Measurements from ENCODE around the gene RNU6-9. TPM values are rescaled to one million over a fixed set of nuclear protein-coding genes. Genes with fewer than 3 reads are reported as not detected.

The RNU6-9 gene
- total and polyA plus RNA-seq, 8 donors, result not detected

DNA sequence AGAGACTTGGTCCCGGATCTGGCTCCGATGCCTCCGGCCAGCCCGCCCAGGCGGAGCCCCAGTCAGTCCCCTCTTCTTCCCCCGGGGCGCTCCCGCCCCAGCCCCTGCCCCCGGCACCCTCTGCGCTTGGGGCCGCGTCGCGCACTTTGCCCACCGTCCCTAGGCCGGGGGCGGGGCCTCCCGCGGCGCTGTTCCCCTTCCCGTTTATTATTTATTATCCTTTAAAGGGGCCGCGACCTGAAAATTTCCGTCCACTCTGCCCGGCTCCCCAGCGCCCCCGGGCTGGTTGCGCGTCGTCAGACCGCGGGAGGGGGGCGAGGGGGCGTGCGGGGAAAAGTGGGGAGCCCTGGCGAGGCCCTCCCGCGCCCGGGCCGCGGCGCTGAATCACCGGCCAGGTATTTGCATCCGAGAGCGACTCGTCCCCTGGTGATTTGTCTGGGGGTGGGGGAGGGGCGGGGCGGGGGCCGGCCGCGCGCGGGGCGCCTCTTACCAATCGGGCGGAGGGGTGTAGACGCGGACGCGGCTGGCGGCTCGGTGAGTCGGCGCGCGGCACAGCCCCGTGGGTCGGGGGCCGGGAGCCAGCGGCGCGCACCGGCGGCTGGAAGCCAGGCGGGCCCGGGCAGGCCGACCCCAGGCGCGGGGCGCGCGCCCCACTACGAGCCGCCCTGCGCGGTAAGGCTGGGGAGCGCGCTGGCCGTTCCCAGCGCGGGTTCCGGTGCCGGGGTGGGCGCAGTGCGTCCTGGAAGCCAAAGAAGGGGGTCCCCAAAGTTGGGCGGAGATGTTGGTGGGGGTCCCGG is 32.4 kb downstream of the RNU6-9 start, which contains the start of gene ARID3A:
ARID3A (plus strand) TSS at position 510 of the 797 bp plus-strand sequence. CDS start 3,494 bp downstream, outside the sequence.
- Histone ChIP-seq H3K27me3 (peaks cover 0 to 1% (median under 1%) of the 10 kb centered on the region in 4 donors), H3K4me3 (peak within 1 kb of the TSS; percentile 49 to 93 (median 85)), H3K36me3 (no peaks in the 10 kb centered on the region), H3K27ac (peak within 1 kb of the TSS; percentile 70 to 79 (median 76)), H3K4me1 (peaks cover 5% of the 10 kb centered on the region in 3 donors), H3K9me3 (no peaks in the 10 kb centered on the region)
- ATAC-seq (peak; percentile 83 to 86 (median 84)), DNase-seq (peak; percentile 74 to 90 (median 80)), FAIRE-seq (no peak)
- 0 to 1% methylated on average over 49 to 97 of the region's 97 CpGs for WGBS, 2 donors
- intact Hi-C loops (cut with DNase I), result loop anchor here in 2 of 3 donors (2.0 to 10.0 kb wide), 2 partner anchors 55 to 59 kb away; partner anchors contain the start of gene WDR18 (in 1 of the 2)
- TF ChIP-seq, protein P1, sequence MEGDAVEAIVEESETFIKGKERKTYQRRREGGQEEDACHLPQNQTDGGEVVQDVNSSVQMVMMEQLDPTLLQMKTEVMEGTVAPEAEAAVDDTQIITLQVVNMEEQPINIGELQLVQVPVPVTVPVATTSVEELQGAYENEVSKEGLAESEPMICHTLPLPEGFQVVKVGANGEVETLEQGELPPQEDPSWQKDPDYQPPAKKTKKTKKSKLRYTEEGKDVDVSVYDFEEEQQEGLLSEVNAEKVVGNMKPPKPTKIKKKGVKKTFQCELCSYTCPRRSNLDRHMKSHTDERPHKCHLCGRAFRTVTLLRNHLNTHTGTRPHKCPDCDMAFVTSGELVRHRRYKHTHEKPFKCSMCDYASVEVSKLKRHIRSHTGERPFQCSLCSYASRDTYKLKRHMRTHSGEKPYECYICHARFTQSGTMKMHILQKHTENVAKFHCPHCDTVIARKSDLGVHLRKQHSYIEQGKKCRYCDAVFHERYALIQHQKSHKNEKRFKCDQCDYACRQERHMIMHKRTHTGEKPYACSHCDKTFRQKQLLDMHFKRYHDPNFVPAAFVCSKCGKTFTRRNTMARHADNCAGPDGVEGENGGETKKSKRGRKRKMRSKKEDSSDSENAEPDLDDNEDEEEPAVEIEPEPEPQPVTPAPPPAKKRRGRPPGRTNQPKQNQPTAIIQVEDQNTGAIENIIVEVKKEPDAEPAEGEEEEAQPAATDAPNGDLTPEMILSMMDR (IDR thresholded peaks at IDR 0.05), result no peak

DNA sequence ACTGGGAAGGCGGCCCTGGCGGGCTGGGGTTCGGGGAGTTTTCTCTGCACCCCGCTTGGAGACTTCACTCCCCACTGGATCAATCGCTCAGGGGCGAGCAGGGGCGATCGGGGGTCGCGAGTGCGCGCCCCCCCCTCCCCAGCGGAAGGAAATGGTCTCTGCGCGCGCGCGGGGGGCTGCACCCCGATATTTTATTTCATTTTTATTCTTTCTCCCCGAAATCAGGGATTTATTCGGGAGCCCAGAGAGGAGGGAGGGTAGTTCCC is 33.0 kb downstream of the RNU6-9 start:
- peaks cover 5% of the 10 kb centered on the region in 3 donors for H3K4me1 ChIP-seq
- H3K27me3 ChIP-seq, result no peaks in the 10 kb centered on the region
- no peak for FAIRE-seq
- H3K9me3 ChIP-seq, result no peaks in the 10 kb centered on the region
- DNase-seq, result no peak
- WGBS, 2 donors, result 0 to 1% methylated on average over 19 to 21 of the region's 21 CpGs
- H3K4me3 ChIP-seq, result peak overlapping the region; percentile 49 to 93 (median 85)
- H3K36me3 ChIP-seq, result no peaks in the 10 kb centered on the region
- peak overlapping the region; percentile 56 to 78 (median 66) for H3K27ac ChIP-seq
- intact Hi-C loops (cut with DNase I), result loop anchor here in 1 of 3 donors (10.0 kb wide), 1 partner anchor 59 kb away; the partner anchor contains the start of gene WDR18
- TF ChIP-seq, protein P1 (IDR thresholded peaks at IDR 0.05), result no peak
- no peak for ATAC-seq

DNA sequence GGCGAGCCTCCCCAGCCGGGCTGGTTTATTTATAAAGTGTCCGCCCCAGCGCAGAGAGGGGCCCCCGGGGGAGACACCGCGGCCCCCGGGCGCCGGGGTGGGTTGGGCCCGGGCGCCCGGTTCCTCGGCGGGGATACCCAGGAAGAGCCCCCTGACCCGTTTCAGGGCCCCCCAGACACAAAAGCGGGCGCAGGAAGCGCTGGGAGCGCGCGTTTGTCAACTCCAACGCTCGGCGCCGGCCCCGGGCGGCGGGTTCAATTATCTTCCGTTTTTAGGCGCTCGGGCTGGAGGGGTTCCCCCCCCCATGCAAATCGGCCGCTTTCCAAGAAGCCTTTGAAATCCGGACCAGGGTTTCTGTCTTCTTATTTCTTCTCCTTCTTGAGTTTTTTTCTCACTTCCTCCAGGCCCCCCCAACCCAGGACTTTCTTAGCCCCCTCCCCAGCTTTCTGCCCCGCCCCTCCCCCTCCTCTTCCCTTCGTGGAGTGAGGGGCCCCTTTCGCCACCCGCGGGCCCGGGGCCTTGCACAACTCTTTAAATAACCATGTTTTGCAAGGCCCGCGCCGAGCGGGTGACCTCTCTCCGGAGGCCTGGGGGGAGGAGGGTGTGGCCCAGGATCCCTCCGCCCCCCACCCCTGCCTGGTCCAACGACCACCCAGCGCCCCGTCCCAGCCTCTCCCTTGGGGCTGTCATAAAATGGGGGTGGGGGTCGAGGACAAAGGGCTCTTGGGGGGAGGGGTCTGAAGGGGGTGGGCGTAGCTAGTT is 33.5 kb downstream of the RNU6-9 start:
- 1% methylated on average over 51 to 52 of the region's 52 CpGs for WGBS, 2 donors
- FAIRE-seq (no peak), DNase-seq (peak in 2 of 6 donors; percentile 66 to 86), ATAC-seq (peak in 3 of 4 donors; percentile 12 to 22 (median 18))
- Histone ChIP-seq H3K4me3 (peak overlapping the region; percentile 49 to 93 (median 85)), H3K9me3 (no peaks in the 10 kb centered on the region), H3K27ac (peak overlapping the region; percentile 56 to 78 (median 66)), H3K4me1 (peaks cover 5% of the 10 kb centered on the region in 3 donors), H3K27me3 (no peaks in the 10 kb centered on the region), H3K36me3 (no peaks in the 10 kb centered on the region)
- TF ChIP-seq, protein P1 (IDR thresholded peaks at IDR 0.05), result no peak
- intact Hi-C loops (cut with DNase I), result loop anchor here in 1 of 3 donors (10.0 kb wide), 1 partner anchor 58 kb away; the partner anchor contains the start of gene WDR18

DNA sequence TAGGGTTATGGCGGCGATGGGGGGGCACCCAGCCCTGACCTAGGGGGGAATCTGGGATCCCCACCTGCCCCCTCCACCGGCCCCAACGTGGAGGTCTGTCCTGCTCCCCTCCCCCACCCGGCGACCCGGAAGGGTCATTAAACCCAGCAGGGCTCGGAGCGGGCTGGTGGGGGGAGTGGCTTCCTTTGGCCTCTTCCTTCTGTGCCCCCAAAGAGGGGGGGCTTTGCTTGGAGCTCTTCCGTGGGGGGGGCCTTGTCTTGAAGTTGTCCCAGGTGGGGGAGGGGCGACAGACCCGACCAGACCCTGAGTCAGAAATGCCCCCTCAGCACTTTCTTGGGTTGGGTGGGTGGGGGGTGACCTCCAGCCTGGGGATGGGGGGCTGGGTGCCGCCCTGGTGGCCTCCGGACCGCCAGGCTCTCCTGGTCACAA is 34.1 kb downstream of the RNU6-9 start:
- DNase-seq (peak in 1 of 6 donors; percentile 72), FAIRE-seq (no peak), ATAC-seq (no peak)
- no peaks in the 10 kb centered on the region for H3K9me3 ChIP-seq
- no peaks in the 10 kb centered on the region for H3K27me3 ChIP-seq
- peak overlapping the region in 3 of 4 donors; percentile 49 to 93 (median 86) for H3K4me3 ChIP-seq
- WGBS, 2 donors, result 18 to 29% methylated on average over 14 to 15 of the region's 15 CpGs
- intact Hi-C loops (cut with DNase I), result loop anchor here in 1 of 3 donors (10.0 kb wide), 1 partner anchor 57 kb away; the partner anchor contains the start of gene WDR18
- H3K4me1 ChIP-seq, result peaks cover 5% of the 10 kb centered on the region in 3 donors
- H3K27ac ChIP-seq, result peak overlapping the region in 2 of 4 donors; percentile 56 to 78
- TF ChIP-seq, protein P1 (IDR thresholded peaks at IDR 0.05), result no peak
- H3K36me3 ChIP-seq, result no peaks in the 10 kb centered on the region

Measured in pancreas (tissue), 10 donors.